Gastroesophageal sphincter (tissue), 3 donors: ENCODE measurements around the gene NEK7.

ENCODE experiments used
- POLR2AphosphoS5 ChIP-seq: sonication (generic); formaldehyde crosslinking; IDR thresholded peaks from one replicate; pipeline ENCODE4 v1.6.1; 2017; ENCODE audit warnings: antibody characterized with exemption
- TF ChIP-seq, protein P1 (sequence below), 4 experiments: fragments of 200-600 bp in 2 of 4; fragments of 450-650 bp in 2 of 4; sonication (generic) in 1 of 4; IDR thresholded peaks; one replicate each; pipeline ENCODE4 v1.5.1; 2017 to 2019; ENCODE audit warnings: antibody characterized with exemption in 4 of 4, mild to moderate bottlenecking in 2 of 4, moderate library complexity in 2 of 4

DNA sequence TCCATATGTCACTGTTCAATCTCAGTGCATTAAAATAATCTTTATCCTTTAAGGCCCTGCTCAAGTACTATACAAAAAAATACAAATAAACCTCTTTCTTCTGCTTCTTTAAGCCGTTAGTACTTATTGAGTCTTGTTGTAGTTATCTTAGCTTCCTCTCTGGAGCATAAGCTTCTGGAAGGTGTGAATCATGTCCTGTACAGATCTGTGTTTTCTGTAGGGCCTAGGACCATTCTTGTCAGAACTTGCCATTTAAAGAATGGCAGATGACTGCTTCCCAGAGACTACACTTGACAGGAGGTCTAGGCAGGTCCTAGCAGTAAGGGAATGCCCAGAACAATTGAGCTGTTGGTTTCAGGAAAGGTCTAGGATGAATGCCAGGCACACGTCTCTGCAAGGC, 12.9 kb downstream of the NEK7 start:
- TF ChIP-seq POLR2AphosphoS5 = no peak
- TF ChIP-seq, protein P1, sequence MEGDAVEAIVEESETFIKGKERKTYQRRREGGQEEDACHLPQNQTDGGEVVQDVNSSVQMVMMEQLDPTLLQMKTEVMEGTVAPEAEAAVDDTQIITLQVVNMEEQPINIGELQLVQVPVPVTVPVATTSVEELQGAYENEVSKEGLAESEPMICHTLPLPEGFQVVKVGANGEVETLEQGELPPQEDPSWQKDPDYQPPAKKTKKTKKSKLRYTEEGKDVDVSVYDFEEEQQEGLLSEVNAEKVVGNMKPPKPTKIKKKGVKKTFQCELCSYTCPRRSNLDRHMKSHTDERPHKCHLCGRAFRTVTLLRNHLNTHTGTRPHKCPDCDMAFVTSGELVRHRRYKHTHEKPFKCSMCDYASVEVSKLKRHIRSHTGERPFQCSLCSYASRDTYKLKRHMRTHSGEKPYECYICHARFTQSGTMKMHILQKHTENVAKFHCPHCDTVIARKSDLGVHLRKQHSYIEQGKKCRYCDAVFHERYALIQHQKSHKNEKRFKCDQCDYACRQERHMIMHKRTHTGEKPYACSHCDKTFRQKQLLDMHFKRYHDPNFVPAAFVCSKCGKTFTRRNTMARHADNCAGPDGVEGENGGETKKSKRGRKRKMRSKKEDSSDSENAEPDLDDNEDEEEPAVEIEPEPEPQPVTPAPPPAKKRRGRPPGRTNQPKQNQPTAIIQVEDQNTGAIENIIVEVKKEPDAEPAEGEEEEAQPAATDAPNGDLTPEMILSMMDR (IDR thresholded peaks at IDR 0.05) = no peak
